Measurements from ENCODE around the gene BSND. TPM values are rescaled to one million over a fixed set of nuclear protein-coding genes. Genes with fewer than 3 reads are reported as not detected.
A peak's percentile ranks its signal among the peaks of the same experiment; 100 is the strongest.
"Not testable (repeated sequence)": the region's sequence is repeated elsewhere in the genome, so short reads cannot be mapped to it uniquely, and the experiment has no call there.

Gene BSND
- total RNA-seq, 3 donors from 2014 or later, result not detected

- no peak for ATAC-seq
These were observed 11.6 kb downstream of the BSND start for GRCh38 chr1:55010194-55010886.

GRCh38 chr1:55010887-55011217 is 12.1 kb downstream of the BSND start:
- H3K36me3 Mint-ChIP-seq (ENCODE audit: insufficient read depth), result no peaks in the 10 kb centered on the region
- H3K27me3 Mint-ChIP-seq (ENCODE audit: low read depth), result peaks cover 8% of the 10 kb centered on the region
- ATAC-seq (no peak), DNase-seq (no peak)
- H3K4me1 Mint-ChIP-seq (ENCODE audit: low read depth), result no peaks in the 10 kb centered on the region
- H3K4me3 Mint-ChIP-seq, result no peak overlapping the region
- no peaks in the 10 kb centered on the region for H3K9me3 Mint-ChIP-seq

More at GRCh38 chr1:55010194-55010886, 11.6 kb downstream of the BSND start:
- DNase-seq, result no peak
- peaks cover 8% of the 10 kb centered on the region for H3K27me3 Mint-ChIP-seq (ENCODE audit: low read depth)
- no peak overlapping the region for H3K4me3 Mint-ChIP-seq
- H3K4me1 Mint-ChIP-seq (ENCODE audit: low read depth), result no peaks in the 10 kb centered on the region
- H3K9me3 Mint-ChIP-seq, result no peaks in the 10 kb centered on the region
- no peaks in the 10 kb centered on the region for H3K36me3 Mint-ChIP-seq (ENCODE audit: insufficient read depth)

- H3K9me3 Mint-ChIP-seq, result no peaks in the 10 kb centered on the region
- no peaks in the 10 kb centered on the region for H3K4me1 Mint-ChIP-seq (ENCODE audit: low read depth)
- H3K27me3 Mint-ChIP-seq (ENCODE audit: low read depth), result peaks cover 8% of the 10 kb centered on the region
- no peak for ATAC-seq
- no peak for DNase-seq
- no peaks in the 10 kb centered on the region for H3K36me3 Mint-ChIP-seq (ENCODE audit: insufficient read depth)
- no peak overlapping the region for H3K4me3 Mint-ChIP-seq
These were observed 13.9 kb downstream of the BSND start for GRCh38 chr1:55012661-55013060.

DNA sequence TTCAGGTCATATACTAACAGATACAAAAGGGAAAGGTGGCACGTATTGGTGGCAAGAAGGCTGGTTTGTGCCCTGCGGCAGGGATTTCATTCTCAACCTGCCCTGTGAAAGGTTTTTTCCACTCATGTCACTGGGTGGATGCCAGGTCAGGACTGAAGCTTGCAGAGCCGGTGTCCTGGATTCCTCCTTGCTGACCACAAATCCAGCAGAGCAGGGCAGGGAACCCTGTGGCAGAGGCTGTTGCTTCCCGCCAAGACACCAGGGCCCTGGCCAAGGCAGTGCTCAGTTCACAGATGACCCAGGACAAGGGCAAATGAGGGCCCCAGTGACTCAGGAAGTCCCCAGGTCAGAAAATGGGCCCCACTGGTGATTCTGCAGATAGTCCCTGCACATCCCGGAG is 16.4 kb downstream of the BSND start:
- ATAC-seq (no peak), DNase-seq (no peak)
- Mint-ChIP-seq H3K4me3 (no peak overlapping the region), H3K27me3 (ENCODE audit: low read depth) (peaks cover 14% of the 10 kb centered on the region), H3K36me3 (ENCODE audit: insufficient read depth) (no peaks in the 10 kb centered on the region), H3K9me3 (no peaks in the 10 kb centered on the region), H3K4me1 (ENCODE audit: low read depth) (no peaks in the 10 kb centered on the region)

- Mint-ChIP-seq H3K36me3 (ENCODE audit: insufficient read depth) (no peaks in the 10 kb centered on the region), H3K4me1 (ENCODE audit: low read depth) (no peaks in the 10 kb centered on the region), H3K9me3 (no peaks in the 10 kb centered on the region), H3K27me3 (ENCODE audit: low read depth) (peaks cover 18% of the 10 kb centered on the region), H3K4me3 (no peak overlapping the region)
- DNase-seq, result no peak
- ATAC-seq, result no peak
These were observed 17.2 kb downstream of the BSND start for GRCh38 chr1:55015731-55016620.

GRCh38 chr1:55018395-55018794 is 19.7 kb downstream of the BSND start:
- DNase-seq (no peak), ATAC-seq (no peak)
- H3K4me1 Mint-ChIP-seq (ENCODE audit: low read depth), result no peaks in the 10 kb centered on the region
- no peaks in the 10 kb centered on the region for H3K9me3 Mint-ChIP-seq
- H3K27me3 Mint-ChIP-seq (ENCODE audit: low read depth), result peaks cover 18% of the 10 kb centered on the region
- no peak overlapping the region for H3K4me3 Mint-ChIP-seq
- no peaks in the 10 kb centered on the region for H3K36me3 Mint-ChIP-seq (ENCODE audit: insufficient read depth)

GRCh38 chr1:55021942-55022546 is 23.3 kb downstream of the BSND start:
- Mint-ChIP-seq H3K9me3 (no peaks in the 10 kb centered on the region), H3K4me3 (no peak overlapping the region), H3K27me3 (ENCODE audit: low read depth) (peaks cover 15% of the 10 kb centered on the region), H3K36me3 (ENCODE audit: insufficient read depth) (no peaks in the 10 kb centered on the region), H3K4me1 (ENCODE audit: low read depth) (no peaks in the 10 kb centered on the region)
- peak; percentile 52 for DNase-seq
- ATAC-seq, result peak; percentile 94 to 96

- peaks cover 11% of the 10 kb centered on the region for H3K27me3 Mint-ChIP-seq (ENCODE audit: low read depth)
- not testable (repeated sequence) for H3K4me1 Mint-ChIP-seq (ENCODE audit: low read depth); ATAC-seq; H3K9me3 Mint-ChIP-seq; H3K4me3 Mint-ChIP-seq; H3K36me3 Mint-ChIP-seq (ENCODE audit: insufficient read depth); DNase-seq
These were observed 25.4 kb downstream of the BSND start for GRCh38 chr1:55024163-55024562.

DNA sequence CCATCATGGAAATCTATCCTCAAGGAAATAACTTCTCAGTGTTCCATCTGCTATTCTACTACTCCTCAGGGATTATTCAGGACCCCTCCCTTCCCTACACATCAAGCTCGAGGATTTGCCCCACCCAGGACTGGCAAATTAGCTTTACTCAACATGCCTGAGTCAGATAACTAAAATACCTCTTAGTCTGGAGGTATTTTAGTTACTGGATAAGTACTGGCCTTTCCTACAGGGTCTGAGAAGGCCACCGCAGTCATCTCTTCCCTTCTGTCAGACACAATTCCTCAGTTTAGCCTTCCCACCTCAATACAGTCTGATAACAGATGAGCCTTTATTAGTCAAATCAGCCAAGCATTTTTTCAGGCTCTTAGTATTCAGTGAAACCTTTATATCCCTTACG is 27.9 kb downstream of the BSND start:
- not testable (repeated sequence) for H3K9me3 Mint-ChIP-seq; H3K4me1 Mint-ChIP-seq (ENCODE audit: low read depth); H3K36me3 Mint-ChIP-seq (ENCODE audit: insufficient read depth); DNase-seq; ATAC-seq; H3K27me3 Mint-ChIP-seq (ENCODE audit: low read depth); H3K4me3 Mint-ChIP-seq

DNA sequence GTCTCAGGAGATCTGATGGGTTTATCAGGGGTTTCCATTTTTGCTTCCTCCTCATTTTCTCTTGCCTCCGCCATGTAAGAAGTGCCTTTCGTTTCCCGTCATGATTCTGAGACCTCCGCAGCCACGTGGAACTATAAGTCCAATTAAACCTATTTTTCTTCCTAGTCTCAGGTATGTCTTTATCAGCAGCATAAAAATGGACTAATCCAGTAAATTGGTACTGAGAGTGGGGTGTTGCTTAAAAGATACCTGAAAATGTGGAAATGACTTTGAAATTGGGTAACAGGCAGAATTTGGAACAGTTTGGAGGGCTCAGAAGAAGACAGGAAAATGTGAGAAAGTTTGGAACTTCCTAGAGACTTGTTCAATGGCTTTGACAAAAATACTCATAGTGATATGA is 32.4 kb downstream of the BSND start:
- not testable (repeated sequence) for H3K9me3 Mint-ChIP-seq; H3K36me3 Mint-ChIP-seq (ENCODE audit: insufficient read depth); ATAC-seq; H3K4me3 Mint-ChIP-seq; H3K4me1 Mint-ChIP-seq (ENCODE audit: low read depth); DNase-seq
- peaks cover 13% of the 10 kb centered on the region for H3K27me3 Mint-ChIP-seq (ENCODE audit: low read depth)

- Mint-ChIP-seq H3K27me3 (ENCODE audit: low read depth) (peaks cover 19% of the 10 kb centered on the region), H3K36me3 (ENCODE audit: insufficient read depth) (no peaks in the 10 kb centered on the region), H3K9me3 (no peaks in the 10 kb centered on the region), H3K4me1 (ENCODE audit: low read depth) (no peaks in the 10 kb centered on the region), H3K4me3 (no peak overlapping the region)
- no peak for ATAC-seq
- no peak for DNase-seq
These were observed 34.5 kb downstream of the BSND start for GRCh38 chr1:55033265-55033614.

DNA sequence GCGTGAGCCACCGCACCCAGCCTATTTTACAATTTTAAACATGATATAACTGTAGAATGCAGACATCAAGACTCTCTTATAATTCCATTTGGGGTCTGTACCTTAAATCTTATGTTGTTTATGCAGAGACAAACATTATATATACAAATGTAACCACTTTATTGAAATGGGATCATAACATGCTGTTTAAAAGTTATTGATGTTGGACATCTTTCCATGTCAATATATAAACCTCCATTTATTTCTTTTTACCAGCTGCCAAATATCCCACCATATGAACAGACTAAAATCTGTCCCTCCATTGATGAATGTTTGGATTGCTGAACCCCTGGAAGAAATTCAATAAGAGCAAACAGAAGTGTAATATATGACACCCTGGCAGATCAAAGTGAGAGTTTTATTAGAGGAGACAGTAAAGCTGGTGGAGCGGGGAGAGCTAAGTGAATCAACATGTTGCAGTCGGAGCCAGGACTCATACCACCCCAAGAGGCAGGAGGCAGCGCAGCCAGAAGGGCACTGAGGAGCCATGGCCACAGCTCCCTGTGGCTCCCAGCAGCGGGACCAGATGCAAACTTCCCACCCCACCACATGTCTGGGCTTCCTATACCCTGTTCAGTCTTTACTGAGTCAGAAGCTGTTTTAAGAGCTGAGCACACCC is 35.9 kb downstream of the BSND start:
- no peak for DNase-seq
- Mint-ChIP-seq H3K4me1 (ENCODE audit: low read depth) (no peaks in the 10 kb centered on the region), H3K4me3 (no peak overlapping the region), H3K36me3 (ENCODE audit: insufficient read depth) (no peaks in the 10 kb centered on the region), H3K27me3 (ENCODE audit: low read depth) (peaks cover 31% of the 10 kb centered on the region), H3K9me3 (no peaks in the 10 kb centered on the region)
- no peak for ATAC-seq

- Mint-ChIP-seq H3K36me3 (ENCODE audit: insufficient read depth) (no peaks in the 10 kb centered on the region), H3K4me3 (no peak overlapping the region), H3K9me3 (no peaks in the 10 kb centered on the region), H3K4me1 (ENCODE audit: low read depth) (no peaks in the 10 kb centered on the region), H3K27me3 (ENCODE audit: low read depth) (peaks cover 41% of the 10 kb centered on the region)
- ATAC-seq (no peak), DNase-seq (no peak)
These were observed 37.2 kb downstream of the BSND start for GRCh38 chr1:55035904-55036303.

GRCh38 chr1:55037733-55038551 is 39.2 kb downstream of the BSND start:
- Mint-ChIP-seq H3K9me3 (no peaks in the 10 kb centered on the region), H3K36me3 (ENCODE audit: insufficient read depth) (no peaks in the 10 kb centered on the region), H3K27me3 (ENCODE audit: low read depth) (peaks cover 53% of the 10 kb centered on the region), H3K4me1 (ENCODE audit: low read depth) (no peaks in the 10 kb centered on the region), H3K4me3 (no peak overlapping the region)
- ATAC-seq (no peak), DNase-seq (no peak)

Measured in activated T-cell treated with anti-CD3 and anti-CD28 coated beads, Interleukin-2, amount 50 U/mL, for 4 hours (primary cell).